Activated naive CD4-positive, alpha-beta T cell treated with anti-CD3 and anti-CD28 coated beads, Interleukin-2, amount 50 U/mL, for 72 hours (primary cell): ENCODE measurements around the gene THRB. TPM values are rescaled to one million over a fixed set of nuclear protein-coding genes. Genes with fewer than 3 reads are reported as not detected.

Experiments used
- ATAC-seq, 2 donors: fragments of 150-1000 bp; cut with Tn5 transposase; 2 replicates each; pipeline ENCODE4 v1.10.0; 2021; ENCODE audit warnings: mild to moderate bottlenecking in 2 of 2, moderate library complexity in 2 of 2
- DNase-seq, 2 donors: peaks; one replicate each; pipeline ENCODE4 v3.0.0; 2021 to 2022; ENCODE audit warnings: low spot score in 2 of 2
- H3K27ac Mint-ChIP-seq, 2 donors: one replicate each; pipeline ENCODE4 v1.8.0; 2022; ENCODE audit warnings: mild to moderate bottlenecking in 2 of 2, mixed read lengths in 2 of 2
- H3K36me3 Mint-ChIP-seq, 2 donors: one replicate each; pipeline ENCODE4 v1.8.0; 2022; ENCODE audit warnings: mixed read lengths in 2 of 2
- H3K9me3 Mint-ChIP-seq, 2 donors: one replicate each; pipeline ENCODE4 v1.8.0; 2022; ENCODE audit warnings: mixed read lengths in 2 of 2
- total RNA-seq, 2 donors: library from RNA; stranded (reverse); gene quantifications; one replicate each; pipeline ENCODE4 v1.2.3, GENCODE V29; 2022

Gene THRB
- total RNA-seq, 2 donors from 2014 or later, result not detected

- DNase-seq (no peak), ATAC-seq (no peak)
- no peak overlapping the region for H3K27ac Mint-ChIP-seq
- no peaks in the 10 kb centered on the region for H3K36me3 Mint-ChIP-seq
- H3K9me3 Mint-ChIP-seq, result peaks cover 0 to 7% of the 10 kb centered on the region in 2 donors
These were observed 5.3 kb upstream of the THRB start for GRCh38 chr3:24499991-24500390.

GRCh38 chr3:24498796-24499195, 4.1 kb upstream of the THRB start:
- Mint-ChIP-seq H3K36me3 (no peaks in the 10 kb centered on the region), H3K9me3 (no peaks in the 10 kb centered on the region)
- ATAC-seq, result no peak

GRCh38 chr3:24498391-24498790, 3.7 kb upstream of the THRB start:
- Mint-ChIP-seq H3K27ac (no peak overlapping the region), H3K36me3 (no peaks in the 10 kb centered on the region), H3K9me3 (no peaks in the 10 kb centered on the region)
- ATAC-seq, result peak in 1 of 2 donors; percentile 63
- no peak for DNase-seq

More at GRCh38 chr3:24498796-24499195, 4.1 kb upstream of the THRB start:
- no peak for DNase-seq
- H3K27ac Mint-ChIP-seq, result no peak overlapping the region

- H3K9me3 Mint-ChIP-seq, result no peaks in the 10 kb centered on the region
- H3K27ac Mint-ChIP-seq, result no peak overlapping the region
- DNase-seq, result no peak
- no peaks in the 10 kb centered on the region for H3K36me3 Mint-ChIP-seq
- no peak for ATAC-seq
These were observed 3.3 kb upstream of the THRB start for GRCh38 chr3:24497942-24498341.

GRCh38 chr3:24496529-24497482, 2.2 kb upstream of the THRB start:
- no peaks in the 10 kb centered on the region for H3K36me3 Mint-ChIP-seq
- DNase-seq, result no peak
- ATAC-seq, result no peak
- H3K9me3 Mint-ChIP-seq, result peaks cover 0 to 4% of the 10 kb centered on the region in 2 donors
- H3K27ac Mint-ChIP-seq, result no peak overlapping the region

GRCh38 chr3:24495326-24495994, 810 bp upstream of the THRB start:
- Mint-ChIP-seq H3K36me3 (no peaks in the 10 kb centered on the region), H3K9me3 (peaks cover 0 to 4% of the 10 kb centered on the region in 2 donors), H3K27ac (no peak overlapping the region)
- ATAC-seq (no peak), DNase-seq (no peak)

GRCh38 chr3:24493746-24494617, 668 bp downstream of the THRB start:
- ATAC-seq (peak in 1 of 2 donors; percentile 12), DNase-seq (no peak)
- no peak overlapping the region for H3K27ac Mint-ChIP-seq
- no peaks in the 10 kb centered on the region for H3K36me3 Mint-ChIP-seq
- peaks cover 0 to 4% of the 10 kb centered on the region in 2 donors for H3K9me3 Mint-ChIP-seq

- ATAC-seq, result no peak
- peaks cover 0 to 4% of the 10 kb centered on the region in 2 donors for H3K9me3 Mint-ChIP-seq
- no peaks in the 10 kb centered on the region for H3K36me3 Mint-ChIP-seq
- no peak for DNase-seq
- H3K27ac Mint-ChIP-seq, result no peak overlapping the region
These were observed 1.6 kb downstream of the THRB start for GRCh38 chr3:24492971-24493551.

GRCh38 chr3:24490151-24490550, 4.5 kb downstream of the THRB start:
- peaks cover 0 to 4% of the 10 kb centered on the region in 2 donors for H3K9me3 Mint-ChIP-seq
- DNase-seq (no peak), ATAC-seq (no peak)
- no peaks in the 10 kb centered on the region for H3K36me3 Mint-ChIP-seq
- no peak overlapping the region for H3K27ac Mint-ChIP-seq

- Mint-ChIP-seq H3K9me3 (peaks cover 0 to 4% of the 10 kb centered on the region in 2 donors), H3K36me3 (no peaks in the 10 kb centered on the region), H3K27ac (no peak overlapping the region)
- ATAC-seq (no peak), DNase-seq (no peak)
These were observed 7.1 kb downstream of the THRB start for GRCh38 chr3:24487325-24488262.

GRCh38 chr3:24485511-24485910, 9.1 kb downstream of the THRB start:
- no peaks in the 10 kb centered on the region for H3K9me3 Mint-ChIP-seq
- DNase-seq, result no peak
- no peak for ATAC-seq
- H3K36me3 Mint-ChIP-seq, result no peaks in the 10 kb centered on the region
- H3K27ac Mint-ChIP-seq, result no peak overlapping the region

GRCh38 chr3:24483873-24484272, 10.8 kb downstream of the THRB start:
- H3K36me3 Mint-ChIP-seq, result no peaks in the 10 kb centered on the region
- ATAC-seq (no peak), DNase-seq (no peak)
- H3K27ac Mint-ChIP-seq, result no peak overlapping the region
- no peaks in the 10 kb centered on the region for H3K9me3 Mint-ChIP-seq

GRCh38 chr3:24482096-24482705, 12.4 kb downstream of the THRB start:
- Mint-ChIP-seq H3K27ac (no peak overlapping the region), H3K9me3 (peaks cover 0 to 6% of the 10 kb centered on the region in 2 donors), H3K36me3 (no peaks in the 10 kb centered on the region)
- DNase-seq, result no peak
- no peak for ATAC-seq

- DNase-seq (no peak), ATAC-seq (no peak)
- peaks cover 0 to 6% of the 10 kb centered on the region in 2 donors for H3K9me3 Mint-ChIP-seq
- no peaks in the 10 kb centered on the region for H3K36me3 Mint-ChIP-seq
- H3K27ac Mint-ChIP-seq, result no peak overlapping the region
These were observed 13.5 kb downstream of the THRB start for GRCh38 chr3:24481193-24481592.

- Mint-ChIP-seq H3K36me3 (no peaks in the 10 kb centered on the region), H3K9me3 (peaks cover 0 to 6% of the 10 kb centered on the region in 2 donors), H3K27ac (no peak overlapping the region)
- ATAC-seq (no peak), DNase-seq (no peak)
These were observed 14.2 kb downstream of the THRB start for GRCh38 chr3:24480497-24480896.
